B cell (primary cell): ENCODE results near the gene BLCAP. TPM values are rescaled to one million over a fixed set of nuclear protein-coding genes. Genes with fewer than 3 reads are reported as not detected.

Experiments used
- ATAC-seq: fragments of 200-7000 bp; cut with Tn5 transposase; one replicate; pipeline ENCODE4 v1.10.0; 2021; ENCODE audit warnings: low read depth, mild to moderate bottlenecking, moderate number of reproducible peaks, moderate library complexity
- CTCF ChIA-PET: fragments of 350-600 bp; sonication (Branson Sonifier 250); formaldehyde crosslinking; loops from one replicate; lab custom pipeline; 2021; ENCODE audit warnings: antibody characterized with exemption, inconsistent platforms; lab: Charles Lee
- POLR2A ChIA-PET: fragments of 350-600 bp; sonication (Branson Sonifier 250); formaldehyde crosslinking; loops from one replicate; lab custom pipeline; 2021; ENCODE audit warnings: antibody characterized with exemption; lab: Charles Lee
- DNase-seq: peaks from one replicate; pipeline ENCODE4 v3.0.0; 2013
- H2AFZ ChIP-seq: 2 replicates; pipeline ENCODE4 v1.6.1; 2012; ENCODE audit warnings: mild to moderate bottlenecking, low read depth, low read length; ENCODE audit not compliant: insufficient read depth, poor library complexity, severe bottlenecking
- H3K27ac ChIP-seq, 2 donors: 1 replicate in 1 of 2; 2 replicates in 1 of 2; pipeline ENCODE4 v1.5.1; 2012 to 2013; ENCODE audit warnings: low read length in 2 of 2, mild to moderate bottlenecking in 2 of 2, moderate library complexity in 1 of 2
- H3K27me3 ChIP-seq, 4 experiments: fragments of 200-600 bp in 1 of 4; sonication (generic) in 1 of 4; replicated peaks in 1 of 4; 1 replicate in 2 of 4; 2 replicates in 2 of 4; pipeline versions ENCODE4 v1.6.1 to v1.7.0; 2013 to 2016; ENCODE audit warnings: low read length in 3 of 4, mild to moderate bottlenecking in 2 of 4, mixed read lengths in 1 of 4, moderate library complexity in 1 of 4; ENCODE audit not compliant: insufficient read depth in 4 of 4, control insufficient read depth in 3 of 4; ENCODE audit errors: control extremely low read depth in 1 of 4
- H3K36me3 ChIP-seq, 2 experiments: replicated peaks in 1 of 2; 1 replicate in 1 of 2; 2 replicates in 1 of 2; pipeline versions ENCODE4 v1.6.1 to v1.7.1; 2013; ENCODE audit warnings: low read length in 1 of 2; ENCODE audit not compliant: insufficient read depth in 2 of 2, control insufficient read depth in 1 of 2; ENCODE audit errors: control extremely low read depth in 1 of 2, extremely low read depth in 1 of 2
- H3K4me1 ChIP-seq, 2 donors: fragments of 200-600 bp in 1 of 2; sonication (generic) in 1 of 2; 1 replicate in 1 of 2; 2 replicates in 1 of 2; pipeline versions ENCODE4 v1.5.1 to v1.6.1; 2013 to 2017; ENCODE audit warnings: low read length in 2 of 2; ENCODE audit not compliant: control insufficient read depth in 2 of 2, insufficient read depth in 2 of 2
- H3K4me2 ChIP-seq: replicated peaks from 2 replicates; pipeline ENCODE3; 2012; ENCODE audit warnings: mild to moderate bottlenecking, low read depth, low read length; ENCODE audit not compliant: poor library complexity, severe bottlenecking
- H3K4me3 ChIP-seq, 5 experiments: fragments of 200-600 bp in 1 of 5; sonication (generic) in 1 of 5; 1 replicate in 3 of 5; 2 replicates in 2 of 5; pipeline versions ENCODE4 v1.5.1 to v1.7.0; 2011 to 2016; ENCODE audit warnings: low read length in 4 of 5, mild to moderate bottlenecking in 4 of 5, low read depth in 2 of 5, control low read depth in 1 of 5, moderate library complexity in 1 of 5; ENCODE audit not compliant: insufficient read depth in 1 of 5; ENCODE audit errors: control extremely low read depth in 1 of 5, extremely low read depth in 1 of 5
- H3K79me2 ChIP-seq: fragments of 200-600 bp; sonication (generic); one replicate; pipeline ENCODE4 v1.6.0; 2016; ENCODE audit warnings: low read length; ENCODE audit not compliant: control insufficient read depth, insufficient read depth
- H3K9ac ChIP-seq: fragments of 200-600 bp; sonication (generic); 2 replicates; pipeline ENCODE4 v1.6.1; 2017; ENCODE audit warnings: mild to moderate bottlenecking, low read length, moderate library complexity
- H3K9me3 ChIP-seq, 3 donors: one replicate each; pipeline versions ENCODE4 v1.6.1 to v1.7.1; 2013; ENCODE audit warnings: low read length in 2 of 3; ENCODE audit not compliant: control insufficient read depth in 2 of 3, insufficient read depth in 1 of 3; ENCODE audit errors: control extremely low read depth in 1 of 3
- H4K20me1 ChIP-seq: 2 replicates; pipeline ENCODE4 v1.6.0; 2012; ENCODE audit warnings: mild to moderate bottlenecking, low read length; ENCODE audit not compliant: insufficient read depth, control insufficient read depth, poor library complexity, severe bottlenecking
- H3K27ac Mint-ChIP-seq: one replicate; pipeline ENCODE4 v1.8.0; 2021; ENCODE audit warnings: mixed read lengths
- H3K27me3 Mint-ChIP-seq: one replicate; pipeline ENCODE4 v1.8.0; 2021; ENCODE audit warnings: mixed read lengths
- H3K4me1 Mint-ChIP-seq: one replicate; pipeline ENCODE4 v1.8.0; 2021; ENCODE audit warnings: mixed read lengths
- H3K4me3 Mint-ChIP-seq: one replicate; pipeline ENCODE4 v1.8.0; 2021; ENCODE audit warnings: mixed read lengths
- H3K9me3 Mint-ChIP-seq: one replicate; pipeline ENCODE4 v1.8.0; 2022; ENCODE audit warnings: mixed read lengths; ENCODE audit not compliant: insufficient read depth
- EZH2 ChIP-seq: IDR thresholded peaks from 2 replicates; pipeline ENCODE4 v1.6.1; 2012; ENCODE audit warnings: borderline replicate concordance, low read depth, mild to moderate bottlenecking, moderate library complexity, low read length; ENCODE audit not compliant: insufficient read depth, poor library complexity, severe bottlenecking
- WGBS: methylation state at CpG from one replicate; pipeline ENCODE4 v1.1.5; 2013; ENCODE audit warnings: missing lambda C conversion rate; ENCODE audit not compliant: insufficient coverage; 5-methylcytosine and 5-hydroxymethylcytosine counted together
- intact Hi-C: fragments of 100-400 bp; cut with micrococcal nuclease; formaldehyde crosslinking; loops from one replicate; pipeline ENCODE4 v1.10.0; 2022
- polyA plus RNA-seq: library from polyadenylated mRNA; depleted of rRNA; stranded (reverse); fragments of >200 nt; gene quantifications from 2 replicates; pipeline ENCODE4 v1.2.3, GENCODE V29; 2012
- total RNA-seq, 2 donors: library from RNA; stranded (reverse); fragments of 120-200 nt in 1 of 2; gene quantifications; 1 replicate in 1 of 2; 2 replicates in 1 of 2; pipeline versions ENCODE4 v1.2.3 to v1.2.4, GENCODE V29; 2013 to 2022
- TF ChIP-seq, protein P1 (sequence below): fragments of 200-600 bp; IDR thresholded peaks from one replicate; pipeline ENCODE4 v1.8.0; 2022; ENCODE audit warnings: antibody characterized with exemption, mild to moderate bottlenecking

BLCAP gene
- total and polyA plus RNA-seq, 2 donors (not counting 1 experiment from before 2014, with no cell fraction given): 56.2 to 188 TPM

DNA sequence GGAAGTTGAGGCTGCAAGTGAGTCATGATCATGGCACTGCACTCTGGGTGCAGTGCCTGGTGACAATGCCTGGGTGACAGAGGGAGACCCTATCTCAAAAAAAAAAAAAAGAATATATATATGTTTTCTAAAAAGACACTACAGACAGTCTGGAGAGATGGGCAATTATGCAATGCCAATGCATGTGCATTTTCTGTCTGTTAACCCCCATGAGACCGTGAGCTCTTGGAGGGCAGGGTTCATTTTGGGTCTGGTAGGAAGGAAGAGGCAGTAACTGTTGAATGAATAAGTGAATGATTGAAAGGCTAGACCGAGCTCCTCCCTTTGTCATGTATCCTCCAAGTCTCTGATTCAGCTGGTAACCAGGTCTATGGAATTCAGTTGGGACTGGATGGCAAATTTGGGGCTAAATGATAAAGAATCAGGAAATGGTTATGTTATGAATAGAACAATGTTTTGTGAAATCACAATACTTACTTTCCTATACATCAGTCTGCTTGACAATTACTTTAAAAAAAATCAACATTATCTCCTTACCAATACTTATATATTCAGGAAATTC lies 5.6 kb upstream of the BLCAP start:
- 67% methylated on average over 2 of the region's 2 CpGs for WGBS

DNA sequence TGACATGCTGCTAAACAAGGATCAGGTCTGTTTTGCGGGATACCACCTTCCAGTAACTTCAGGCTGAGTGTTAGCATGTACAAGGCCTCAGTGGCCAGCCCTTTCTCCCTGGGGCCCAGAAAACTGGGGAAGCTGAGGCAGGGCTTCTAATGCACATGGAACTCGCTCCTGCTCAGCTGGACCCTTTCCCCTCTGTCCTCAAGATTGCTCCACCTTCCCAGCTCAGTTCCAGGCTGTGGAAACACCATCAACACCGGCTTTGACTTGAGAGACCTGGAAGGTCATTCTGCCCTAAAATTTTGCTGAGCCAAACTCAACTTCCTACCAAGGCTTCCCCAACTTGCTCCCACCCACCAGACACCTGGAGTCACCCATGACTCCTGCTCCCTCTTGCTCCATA lies 4.2 kb upstream of the BLCAP start:
- Mint-ChIP-seq H3K27ac (no peak overlapping the region), H3K4me1 (peaks cover 25% of the 10 kb centered on the region), H3K27me3 (peaks cover 1% of the 10 kb centered on the region), H3K4me3 (no peak overlapping the region), H3K9me3 (no peaks in the 10 kb centered on the region)
- Histone ChIP-seq H3K4me2 (no peak overlapping the region), H3K36me3 (no peaks in the 10 kb centered on the region), H3K27ac (no peak overlapping the region), H3K4me3 (no peak overlapping the region), H2AFZ (no peak overlapping the region), H3K27me3 (no peaks in the 10 kb centered on the region), H4K20me1 (peaks cover 8% of the 10 kb centered on the region), H3K9me3 (no peaks in the 10 kb centered on the region), H3K79me2 (peaks cover 24% of the 10 kb centered on the region), H3K9ac (no peak overlapping the region), H3K4me1 (peaks cover 13 to 16% of the 10 kb centered on the region in 2 donors)
- CTCF ChIA-PET: interaction anchor here (8.5 to 9.8 kb wide), 2 partner anchors 263 to 334 kb away, joined by 161 to 307 read pairs; no protein-coding TSS in a partner anchor
- 89% methylated on average over 3 of the region's 3 CpGs for WGBS
- DNase-seq (no peak), ATAC-seq (no peak)
- no peak for TF ChIP-seq EZH2
- TF ChIP-seq, protein P1, sequence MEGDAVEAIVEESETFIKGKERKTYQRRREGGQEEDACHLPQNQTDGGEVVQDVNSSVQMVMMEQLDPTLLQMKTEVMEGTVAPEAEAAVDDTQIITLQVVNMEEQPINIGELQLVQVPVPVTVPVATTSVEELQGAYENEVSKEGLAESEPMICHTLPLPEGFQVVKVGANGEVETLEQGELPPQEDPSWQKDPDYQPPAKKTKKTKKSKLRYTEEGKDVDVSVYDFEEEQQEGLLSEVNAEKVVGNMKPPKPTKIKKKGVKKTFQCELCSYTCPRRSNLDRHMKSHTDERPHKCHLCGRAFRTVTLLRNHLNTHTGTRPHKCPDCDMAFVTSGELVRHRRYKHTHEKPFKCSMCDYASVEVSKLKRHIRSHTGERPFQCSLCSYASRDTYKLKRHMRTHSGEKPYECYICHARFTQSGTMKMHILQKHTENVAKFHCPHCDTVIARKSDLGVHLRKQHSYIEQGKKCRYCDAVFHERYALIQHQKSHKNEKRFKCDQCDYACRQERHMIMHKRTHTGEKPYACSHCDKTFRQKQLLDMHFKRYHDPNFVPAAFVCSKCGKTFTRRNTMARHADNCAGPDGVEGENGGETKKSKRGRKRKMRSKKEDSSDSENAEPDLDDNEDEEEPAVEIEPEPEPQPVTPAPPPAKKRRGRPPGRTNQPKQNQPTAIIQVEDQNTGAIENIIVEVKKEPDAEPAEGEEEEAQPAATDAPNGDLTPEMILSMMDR: no peak
- intact Hi-C loops: no loop called here
- POLR2A ChIA-PET: interaction anchor here (0.9 kb wide), 1 partner anchor 300 kb away, joined by 3 read pairs; no protein-coding TSS in a partner anchor

More for the DNA sequence above, 5.6 kb upstream of the BLCAP start:
- Histone ChIP-seq H3K4me1 (peaks cover 11 to 12% of the 10 kb centered on the region in 2 donors), H3K36me3 (no peaks in the 10 kb centered on the region), H4K20me1 (no peaks in the 10 kb centered on the region), H2AFZ (no peak overlapping the region), H3K79me2 (peaks cover 11% of the 10 kb centered on the region), H3K27me3 (no peaks in the 10 kb centered on the region), H3K9me3 (no peaks in the 10 kb centered on the region), H3K4me2 (no peak overlapping the region), H3K27ac (no peak overlapping the region), H3K4me3 (no peak overlapping the region), H3K9ac (no peak overlapping the region)
- DNase-seq (no peak), ATAC-seq (no peak)
- Mint-ChIP-seq H3K27me3 (peaks cover 9% of the 10 kb centered on the region), H3K4me3 (no peak overlapping the region), H3K9me3 (no peaks in the 10 kb centered on the region), H3K27ac (no peak overlapping the region), H3K4me1 (peaks cover 20% of the 10 kb centered on the region)
- TF ChIP-seq EZH2: no peak
- TF ChIP-seq, protein P1: no peak
- intact Hi-C loops: no loop called here
- CTCF ChIA-PET: interaction anchor here (0.6 to 9.8 kb wide), 19 partner anchors 14 to 688 kb away, joined by 3 to 307 read pairs (median 4); no protein-coding TSS in a partner anchor
- POLR2A ChIA-PET: interaction anchor here (0.7 kb wide), 1 partner anchor 579 kb away, joined by 4 read pairs; no protein-coding TSS in a partner anchor
